ENCODE results near the gene HMG20A.
A peak's percentile ranks its signal among the peaks of the same experiment; 100 is the strongest.
"Not testable (repeated sequence)": the region's sequence is repeated elsewhere in the genome, so short reads cannot be mapped to it uniquely, and the experiment has no call there.

HMG20A gene

DNA sequence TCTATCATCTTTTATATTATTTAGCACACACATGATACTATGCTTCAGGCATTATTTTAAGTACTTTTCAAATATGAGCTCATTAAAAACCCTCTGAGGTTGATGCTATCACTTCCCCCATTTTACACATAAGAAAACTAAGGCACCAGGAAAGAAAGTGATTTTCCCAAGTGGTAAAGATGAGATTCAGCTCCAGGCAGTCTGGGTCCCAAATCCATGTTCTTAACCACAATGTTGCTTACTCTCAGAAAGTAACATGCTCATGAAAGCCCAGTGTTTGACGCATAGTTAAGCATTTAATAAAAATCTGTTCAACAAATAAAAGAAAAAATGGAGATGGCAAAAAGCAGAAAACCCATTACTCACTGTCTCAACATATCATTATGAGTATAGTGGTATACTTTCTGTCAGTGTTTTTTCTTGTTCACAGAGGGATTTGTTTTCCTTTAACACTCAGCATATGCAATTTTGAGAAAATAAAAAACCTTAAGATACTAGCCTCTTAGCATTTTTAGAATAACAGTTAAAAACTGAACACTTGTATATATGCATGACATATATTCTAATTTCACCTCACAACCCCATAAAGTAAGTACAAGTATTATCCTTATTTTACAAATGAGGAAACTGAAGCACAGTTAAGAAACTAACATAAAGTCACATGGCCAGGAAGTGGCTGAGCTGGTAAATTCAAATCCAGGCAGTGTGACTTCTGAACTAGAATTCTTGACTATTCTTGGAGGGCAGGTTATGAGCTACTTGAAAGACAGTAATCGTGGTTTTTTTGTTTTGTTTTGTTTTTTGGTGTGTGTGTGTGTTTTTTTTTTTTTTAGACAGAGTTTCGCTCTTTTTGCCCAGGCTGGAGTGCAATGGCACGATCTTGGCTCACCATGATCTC is 11.2 kb upstream of the HMG20A start:
- no peak for DNase-seq

DNA sequence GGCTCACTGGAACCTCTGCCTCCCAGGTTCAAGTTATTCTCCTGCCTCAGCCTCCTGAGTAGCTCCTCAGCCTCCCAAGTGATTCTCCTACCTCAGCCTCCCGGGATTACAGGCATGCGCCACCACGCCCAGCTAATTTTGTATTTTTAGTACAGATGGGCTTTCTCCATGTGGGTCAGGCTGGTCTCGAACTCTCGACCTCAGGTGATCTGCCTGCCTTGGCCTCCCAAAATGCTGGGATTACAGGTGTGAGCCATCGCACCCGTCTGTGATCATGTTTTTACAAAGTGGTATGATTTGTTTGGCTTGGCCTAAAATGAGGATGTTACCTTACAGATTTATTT is 10.6 kb upstream of the HMG20A start:
- not testable (repeated sequence) for DNase-seq

DNA sequence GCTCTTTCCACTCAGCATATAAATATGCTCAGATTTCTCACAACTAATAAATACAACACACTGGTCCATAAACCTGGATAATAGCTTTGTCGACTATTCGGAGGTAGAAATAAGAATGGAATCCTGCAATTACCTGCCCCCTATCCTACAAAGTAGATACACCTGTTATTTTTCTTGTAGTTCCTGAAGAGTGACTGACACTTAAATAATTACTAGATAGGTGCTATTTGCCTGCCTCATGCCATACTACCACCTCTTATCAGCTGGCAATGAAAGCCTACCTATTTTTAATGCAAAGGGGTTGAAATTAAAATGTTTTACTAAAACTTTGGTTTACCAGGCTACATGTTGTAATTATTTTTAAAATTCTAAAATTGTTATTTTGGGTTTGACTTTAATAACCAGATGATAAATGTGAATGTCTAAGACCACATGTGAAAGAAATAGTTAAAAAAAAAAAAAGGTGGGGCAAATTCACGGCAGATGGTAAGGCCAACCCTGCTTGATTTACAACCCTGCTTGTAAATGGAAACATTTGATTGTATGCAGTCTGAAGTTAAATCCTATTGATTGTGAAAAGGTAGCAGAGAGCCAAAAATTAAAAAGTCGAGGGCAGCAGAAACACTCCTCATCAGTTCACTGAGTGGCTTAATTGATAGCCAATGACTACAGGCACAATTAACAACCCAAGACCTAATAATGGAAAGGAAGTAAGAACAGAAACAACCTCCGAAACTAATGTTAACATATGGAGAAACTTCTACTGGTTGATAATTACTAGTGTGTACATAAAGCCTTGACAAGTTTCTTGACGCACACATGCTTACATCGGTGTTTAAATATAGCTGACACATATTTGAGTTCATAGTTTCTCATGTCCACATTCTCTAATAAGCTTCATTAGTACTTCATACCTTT is 9.7 kb upstream of the HMG20A start:
- no peak for DNase-seq

DNA sequence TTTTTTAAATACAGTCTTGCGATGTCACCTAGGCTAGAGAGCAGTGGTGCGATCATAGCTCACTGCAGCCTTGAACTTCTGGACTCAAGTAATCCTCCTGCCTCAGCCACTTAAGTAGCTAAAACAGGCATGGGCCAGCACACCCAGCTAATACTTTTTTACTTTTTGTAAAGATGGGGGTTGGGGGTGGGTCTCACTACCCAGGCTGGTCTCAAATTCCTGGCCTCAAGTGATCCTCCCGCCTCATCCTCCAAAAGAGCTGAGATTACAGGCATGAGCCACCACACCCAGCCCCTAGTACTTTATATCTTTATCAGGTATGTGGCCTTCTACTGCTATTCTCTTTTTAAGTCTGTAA is 9.1 kb upstream of the HMG20A start:
- DNase-seq: no peak

DNA sequence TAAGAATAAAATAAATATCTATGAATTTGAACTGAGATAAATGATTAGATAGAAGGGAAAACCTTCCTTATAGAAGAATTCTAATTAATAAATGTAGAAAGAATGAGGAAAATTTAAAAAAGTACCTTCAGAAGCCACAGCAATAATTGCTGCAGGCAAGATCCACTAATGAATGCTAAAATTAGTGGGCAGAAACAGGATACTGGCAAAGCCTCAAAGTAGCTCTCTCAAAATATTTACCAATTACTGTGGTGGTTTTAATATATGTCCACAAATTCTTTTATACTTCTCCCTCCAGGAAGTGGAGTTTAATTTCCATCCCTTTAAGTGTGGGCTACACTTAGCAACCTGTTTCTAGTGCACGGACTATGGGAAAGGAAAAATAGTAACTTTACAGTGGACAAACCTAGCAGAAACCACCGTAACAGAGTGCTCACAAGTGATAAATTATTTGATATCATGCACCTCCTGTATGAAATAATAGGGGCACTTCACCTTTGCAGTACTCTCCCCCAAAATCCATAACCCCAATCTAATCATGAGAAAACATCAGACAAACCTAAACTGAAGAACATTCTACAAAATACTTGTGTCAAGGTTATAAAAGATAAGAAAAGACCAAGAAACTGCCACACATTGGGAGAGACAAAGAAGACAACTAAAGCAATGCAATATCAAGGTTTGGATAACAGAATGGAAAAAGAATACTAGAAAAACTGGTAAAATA is 7.6 kb upstream of the HMG20A start:
- DNase-seq: no peak

DNA sequence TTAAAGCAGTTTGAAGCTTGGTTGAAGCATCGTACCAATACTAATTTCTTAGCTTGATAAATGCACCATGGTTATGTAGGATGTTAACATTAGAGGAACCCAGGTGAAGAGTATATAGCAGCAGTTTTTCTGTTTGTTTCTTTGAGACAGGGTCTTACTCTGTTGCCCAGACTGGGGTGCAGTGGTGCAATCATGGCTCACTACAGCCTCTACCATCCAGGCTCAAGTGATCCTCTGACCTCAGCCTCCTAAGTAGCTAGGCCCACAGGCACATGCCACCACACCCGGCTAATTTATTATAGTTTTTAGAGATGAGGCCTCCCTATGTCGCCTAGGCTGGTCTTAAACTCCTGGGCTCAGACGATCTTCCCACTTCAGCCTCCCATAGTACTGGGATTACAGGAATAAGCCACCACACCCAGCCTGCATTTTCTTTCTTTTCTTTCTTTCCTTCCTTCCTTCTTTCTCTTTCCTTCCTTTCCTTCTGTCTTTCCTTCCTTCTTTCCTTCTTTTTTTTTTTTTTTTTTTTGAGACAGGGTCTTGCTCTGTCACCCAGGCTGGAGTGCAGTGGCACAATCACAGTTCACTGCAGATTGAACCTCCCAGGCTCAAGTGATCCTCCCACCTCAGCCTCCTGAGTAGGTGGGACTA is 6.9 kb upstream of the HMG20A start:
- DNase-seq: no peak

DNA sequence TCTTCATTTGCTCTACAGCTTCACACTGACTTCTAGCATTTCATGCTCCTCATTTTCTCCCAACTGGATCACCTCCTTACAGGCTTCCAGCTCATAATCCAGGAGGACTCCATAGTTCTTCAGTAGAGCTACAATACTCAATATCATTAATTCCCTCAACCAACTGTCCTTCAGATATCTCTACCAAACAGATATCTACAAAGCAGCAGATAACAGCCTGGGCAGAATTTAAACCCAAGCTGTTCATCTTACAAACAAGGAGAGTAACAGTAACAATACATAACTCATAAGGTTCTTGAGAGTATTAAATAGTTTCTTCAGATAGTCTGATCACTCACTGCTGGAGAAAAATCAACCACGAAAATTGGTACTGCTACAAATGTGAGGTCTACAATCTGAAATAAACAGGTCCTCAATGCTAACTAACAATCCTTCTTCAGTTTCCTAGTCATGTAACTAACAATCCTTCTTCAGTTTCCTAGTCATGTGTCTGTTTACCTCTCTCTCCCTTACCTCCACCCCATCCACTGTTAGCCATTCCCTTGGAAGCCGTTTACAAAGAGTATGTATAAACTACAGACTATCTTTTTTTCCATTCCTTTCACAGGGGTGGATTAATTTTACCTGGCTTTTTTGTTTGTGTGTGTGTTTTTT is 5.8 kb upstream of the HMG20A start:
- DNase-seq: no peak

DNA sequence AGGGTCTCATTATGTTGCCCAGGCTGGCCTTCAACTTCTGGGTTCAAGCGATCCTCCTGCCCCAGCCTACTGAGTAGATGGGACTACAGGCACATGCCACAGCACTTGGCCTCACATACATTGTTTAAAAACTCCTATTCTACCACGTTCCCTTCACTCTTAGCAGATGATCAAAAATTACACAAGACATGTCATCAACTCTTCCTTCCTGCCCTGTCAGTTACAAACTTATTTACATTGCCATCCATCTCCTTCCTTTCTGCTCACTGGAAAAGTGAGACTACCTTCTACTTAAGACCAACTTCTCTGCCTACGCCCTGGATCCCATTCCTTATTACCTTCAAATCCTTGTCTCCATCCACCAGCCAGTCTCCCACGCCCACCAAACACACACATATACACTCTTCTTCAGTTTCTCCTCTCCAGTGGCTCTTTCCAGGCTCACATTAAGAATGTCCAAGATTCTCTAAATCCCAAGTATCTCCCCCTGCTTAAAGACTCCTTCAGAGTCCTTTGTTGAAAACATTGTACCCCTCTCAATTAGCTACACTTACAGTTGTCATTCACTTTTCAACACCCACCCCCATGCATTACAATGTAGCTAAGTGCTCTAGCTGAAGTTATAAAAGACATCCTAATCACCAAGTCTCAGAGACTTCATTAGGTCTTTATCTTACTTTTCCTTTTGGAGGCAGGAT is 5.1 kb upstream of the HMG20A start:
- DNase-seq: no peak

DNA sequence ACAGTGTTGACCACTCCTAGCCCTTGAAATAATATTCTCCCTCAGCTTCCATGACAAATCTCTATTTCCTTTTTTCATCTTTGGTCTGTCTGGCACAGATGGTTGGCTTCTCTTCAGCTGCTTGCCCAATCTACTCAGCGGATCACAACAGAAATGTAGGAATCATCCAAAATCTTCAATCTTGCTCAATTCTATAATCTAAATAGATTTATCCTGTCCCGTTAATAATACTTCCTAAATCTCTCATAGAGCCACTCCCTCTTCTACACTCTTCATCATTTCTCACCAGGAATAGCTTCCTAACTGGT is 4.6 kb upstream of the HMG20A start:
- DNase-seq: no peak

DNA sequence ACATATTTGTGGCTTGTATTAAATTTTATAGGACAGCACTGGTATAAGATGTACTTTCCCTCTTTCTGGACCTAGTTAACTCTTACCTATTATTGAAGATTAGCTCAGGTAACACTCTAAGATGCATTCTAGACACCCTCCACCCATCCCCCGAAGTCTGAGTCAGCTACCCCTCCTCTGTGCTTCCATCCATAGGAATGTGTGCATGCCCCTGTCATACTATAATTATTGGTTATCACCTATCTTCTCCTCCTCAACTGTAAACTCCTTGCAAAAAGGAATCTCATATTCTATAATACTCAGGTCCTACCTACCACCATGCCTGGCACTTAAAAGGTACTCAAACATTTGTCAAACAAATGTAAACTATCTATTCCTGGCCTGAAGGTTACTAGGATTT is 3.7 kb upstream of the HMG20A start:
- no peak for DNase-seq

DNA sequence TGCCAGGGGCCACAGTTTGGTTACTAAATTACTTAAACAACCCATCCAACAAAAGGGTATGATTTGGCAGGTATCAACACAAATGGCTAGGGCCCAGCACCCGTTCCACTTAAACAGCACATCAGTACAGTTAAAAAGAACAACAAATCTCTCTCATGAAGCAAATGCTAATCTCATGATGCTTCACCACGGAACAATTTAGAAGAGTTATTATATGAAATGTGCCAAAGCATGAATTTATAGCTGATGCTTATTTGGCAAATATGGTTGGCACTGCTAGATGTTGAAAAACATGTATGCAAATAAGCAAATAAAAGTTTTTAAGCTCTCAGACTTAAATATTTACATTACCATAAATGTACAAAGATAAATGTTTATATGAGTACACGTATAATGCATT is 3.1 kb upstream of the HMG20A start:
- no peak for DNase-seq

DNA sequence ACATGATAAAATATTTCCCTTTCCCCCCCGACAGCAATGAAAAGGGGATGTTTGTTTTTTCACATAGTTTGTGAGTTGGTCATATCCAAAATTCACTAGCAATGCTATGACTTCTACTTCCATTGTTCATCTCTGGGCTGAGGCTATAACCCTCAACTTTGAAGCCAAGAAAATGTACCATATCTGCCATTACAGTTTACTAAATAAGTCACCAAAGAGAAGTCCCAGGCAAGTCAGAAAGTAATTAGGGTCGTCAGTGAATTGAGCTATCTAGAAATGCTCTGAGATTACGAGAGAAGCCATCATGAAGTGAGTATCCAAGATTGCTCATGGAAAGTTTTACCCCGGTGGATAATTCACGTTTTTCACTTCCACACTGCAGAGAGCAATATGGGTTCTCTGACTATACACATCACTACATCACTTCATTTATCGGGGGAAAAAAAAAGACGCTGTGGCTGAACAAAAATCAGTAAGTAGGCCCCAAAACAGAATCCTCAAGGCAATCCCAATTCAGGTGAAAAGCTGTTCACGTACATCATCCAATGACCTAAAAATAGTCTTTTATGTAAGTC is 2.2 kb upstream of the HMG20A start:
- no peak for DNase-seq

DNA sequence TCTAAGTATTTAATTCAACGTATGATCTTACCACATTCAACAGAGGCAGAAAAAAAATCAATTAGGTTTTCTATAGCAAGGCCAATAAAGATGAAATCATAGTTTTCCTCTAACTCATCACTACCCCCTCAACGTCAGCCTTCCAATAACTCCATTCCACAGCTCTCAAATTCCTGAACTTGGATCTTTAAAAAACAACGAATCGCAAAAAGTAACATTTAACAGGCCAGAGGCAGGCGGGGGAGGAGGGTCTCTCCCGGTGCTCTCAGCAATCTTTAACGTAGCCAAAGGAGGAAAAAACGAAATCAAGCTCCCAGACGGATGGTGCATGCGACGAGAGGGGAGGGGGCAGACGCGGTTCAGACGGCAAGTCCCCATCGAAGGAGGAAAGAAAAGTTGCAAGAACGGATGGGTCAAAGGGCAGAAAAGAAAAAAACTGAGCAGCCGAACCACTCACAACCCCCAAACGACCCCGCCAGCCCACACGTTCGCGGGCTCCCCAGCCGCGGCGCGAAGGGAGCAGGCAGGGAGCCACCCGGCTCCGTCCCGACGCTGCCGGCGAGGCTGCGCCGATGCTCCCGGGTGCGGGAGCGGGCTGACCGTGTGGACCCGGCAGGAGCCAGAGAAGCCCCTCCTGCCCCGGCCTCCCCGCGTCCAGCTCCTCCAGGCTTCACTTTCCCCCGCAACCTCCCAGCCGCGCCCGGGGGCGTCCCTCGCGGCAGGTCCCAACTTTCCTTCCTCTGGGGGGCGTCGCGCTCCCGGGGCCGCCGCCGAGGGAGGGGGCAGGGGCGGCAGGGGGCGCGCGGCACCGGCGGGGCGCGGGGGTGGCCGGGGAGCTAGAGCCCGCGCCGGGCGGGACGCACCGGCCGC is 1.5 kb upstream of the HMG20A start:
- peak; percentile 20 for DNase-seq

DNA sequence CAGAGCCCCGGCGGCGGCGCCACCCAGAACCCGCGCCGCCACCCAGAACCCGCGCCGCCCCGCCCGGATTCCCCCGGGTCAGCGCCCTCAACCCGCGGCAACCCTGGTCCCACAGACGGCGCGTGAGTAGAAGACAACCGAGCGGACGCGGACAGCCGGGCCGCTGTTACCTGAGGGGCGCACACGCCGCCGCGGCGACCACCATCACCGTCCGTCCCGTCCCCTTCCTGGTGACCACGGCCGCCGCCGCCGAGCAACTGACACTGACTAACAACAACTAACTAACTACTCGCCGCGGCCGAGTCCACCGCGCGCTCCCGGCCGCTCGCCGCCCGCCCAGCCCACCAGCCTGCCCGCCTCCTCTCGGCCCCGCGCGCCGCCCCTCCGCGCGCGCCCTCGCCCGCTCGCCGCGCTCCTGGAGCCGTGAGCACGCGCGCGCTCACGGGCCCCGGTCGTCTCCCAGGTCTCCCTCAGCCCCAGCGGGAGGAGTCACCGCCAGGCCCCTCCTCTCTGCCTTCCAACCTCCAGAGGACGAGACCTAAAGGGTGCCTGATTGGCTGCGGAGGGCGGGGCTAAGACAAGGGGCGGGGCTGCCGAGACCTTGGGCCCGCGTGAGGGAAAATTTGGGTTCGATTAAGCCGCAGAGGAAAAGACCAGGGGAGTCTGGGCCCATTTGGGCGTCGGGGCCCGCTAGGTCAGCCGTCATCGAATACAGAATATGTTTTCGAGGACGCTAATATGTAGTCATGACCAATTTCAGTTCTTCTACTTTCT is 665 bp upstream of the HMG20A start, which contains the start of gene PEAK1:
PEAK1 (minus strand) TSS at position 269 of the 774 bp plus-strand sequence. CDS start 238,178 bp downstream, outside the sequence.
- DNase-seq: peak; percentile 100

DNA sequence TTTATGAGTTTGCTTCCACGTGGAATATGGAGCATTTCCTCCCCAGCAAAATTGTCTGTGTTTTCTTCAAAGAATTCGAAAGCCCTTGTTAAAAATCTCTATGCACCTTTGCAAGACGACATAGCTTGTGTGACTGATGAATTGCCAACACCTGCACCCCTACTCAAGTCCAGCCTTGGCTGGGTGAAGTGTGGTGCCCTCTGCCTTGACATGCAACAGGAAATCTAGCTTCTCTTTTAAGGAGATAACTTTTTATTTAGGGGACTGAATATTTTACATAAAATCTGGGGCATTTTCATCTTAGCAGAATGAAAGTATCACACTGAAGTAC is 647 bp downstream of the HMG20A start:
- no peak for DNase-seq

DNA sequence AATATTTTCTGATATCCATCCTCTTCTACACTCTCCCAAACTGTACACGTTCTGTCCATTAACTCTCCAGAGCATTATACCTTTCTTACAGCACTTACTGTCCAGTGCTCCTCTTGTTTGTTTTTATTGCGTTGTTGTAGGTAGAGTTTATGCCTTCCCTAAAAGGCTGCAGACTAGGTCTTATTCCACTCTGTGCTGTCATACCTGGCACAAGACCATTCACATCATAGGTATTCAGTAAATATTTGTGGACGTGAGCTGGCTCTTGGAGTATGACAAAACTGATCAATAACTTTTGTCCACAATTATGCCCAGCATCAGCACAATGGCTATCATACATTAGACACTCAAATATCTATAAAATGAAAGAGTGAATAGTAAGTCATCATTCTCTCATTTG is 4.4 kb downstream of the HMG20A start:
- no peak for DNase-seq

DNA sequence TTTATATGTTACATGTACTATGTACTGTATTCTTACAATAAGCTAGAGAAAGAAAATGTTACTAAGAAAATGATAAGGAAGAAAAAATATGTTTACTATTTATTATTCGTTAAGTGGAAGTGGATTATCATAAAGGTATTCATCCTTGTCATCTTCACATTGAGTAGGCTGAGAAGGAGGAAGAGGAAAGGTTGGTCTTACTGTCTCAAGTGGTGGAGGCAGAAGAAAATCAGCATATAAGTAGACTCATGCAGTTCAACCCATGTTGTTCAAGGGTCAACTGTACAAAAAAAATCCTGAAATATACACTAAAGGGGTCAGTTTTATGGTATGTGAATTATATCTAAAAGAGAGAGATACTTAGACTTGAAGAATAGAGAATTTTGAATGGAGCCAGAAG is 5.7 kb downstream of the HMG20A start:
- no peak for DNase-seq

DNA sequence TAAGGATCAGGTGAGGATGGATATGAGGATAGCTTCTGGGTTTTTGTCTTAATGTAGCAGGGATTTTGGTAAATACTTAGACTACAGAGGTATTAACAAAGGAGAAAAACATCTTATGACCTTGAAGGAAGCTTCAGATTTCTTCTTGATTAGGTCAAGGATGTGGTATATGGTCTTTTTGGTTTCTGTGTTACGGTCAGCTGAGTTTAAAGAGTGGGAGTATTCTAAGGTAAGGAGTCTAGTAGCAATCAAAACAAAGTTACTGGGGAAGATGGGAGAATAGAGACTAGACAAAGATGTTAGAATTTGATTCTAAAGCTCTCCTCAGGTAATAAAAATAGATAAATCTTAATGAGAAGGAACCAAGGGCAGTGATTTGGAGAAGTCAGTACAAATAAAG is 6.2 kb downstream of the HMG20A start:
- no peak for DNase-seq

DNA sequence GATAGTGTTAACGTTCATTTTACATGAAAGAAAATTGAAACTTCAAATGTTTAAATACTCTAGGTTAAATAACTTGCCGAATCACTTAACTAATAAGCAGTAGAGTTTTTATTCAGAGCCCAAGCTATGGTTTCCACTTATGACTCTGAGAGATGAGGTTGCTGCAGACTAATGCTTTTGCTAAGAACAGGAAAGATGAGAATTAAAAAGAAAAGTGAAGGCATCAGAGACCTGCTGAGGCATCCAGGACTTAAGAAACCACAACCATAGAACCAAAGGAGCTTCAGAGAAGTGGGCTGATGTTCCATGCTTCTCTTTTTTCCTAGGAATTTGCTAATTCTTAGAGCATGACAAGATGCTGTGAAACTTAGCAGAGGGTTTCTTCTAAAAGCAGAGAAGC is 9.5 kb downstream of the HMG20A start:
- no peak for DNase-seq

DNA sequence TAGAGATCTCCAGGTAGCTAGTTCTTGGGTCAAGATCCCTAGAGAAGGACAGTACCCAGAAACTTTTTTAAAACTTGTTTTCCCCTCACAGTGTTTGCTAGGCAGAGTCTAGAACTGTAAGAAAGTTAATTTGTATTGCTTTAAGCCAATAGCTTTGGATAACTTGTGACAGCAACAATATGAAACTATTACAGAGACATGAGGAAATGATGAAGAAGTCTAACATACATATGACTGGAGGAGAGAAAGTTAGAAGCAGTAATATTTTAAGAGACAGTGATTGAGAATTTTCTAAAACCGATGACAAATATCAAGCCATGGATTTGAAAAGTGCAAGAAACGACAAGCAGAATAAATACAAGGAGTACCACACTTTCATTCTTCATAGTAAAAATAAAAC is 10.0 kb downstream of the HMG20A start:
- no peak for DNase-seq
